IPS-NIHi7 (cell line): ENCODE measurements around the gene NXNL2.

Source experiments
- DNase-seq: peaks from one replicate; pipeline ENCODE4 v3.0.0; 2012; ENCODE audit warnings: mixed read lengths; ENCODE audit errors: extremely low spot score

Gene NXNL2

DNA sequence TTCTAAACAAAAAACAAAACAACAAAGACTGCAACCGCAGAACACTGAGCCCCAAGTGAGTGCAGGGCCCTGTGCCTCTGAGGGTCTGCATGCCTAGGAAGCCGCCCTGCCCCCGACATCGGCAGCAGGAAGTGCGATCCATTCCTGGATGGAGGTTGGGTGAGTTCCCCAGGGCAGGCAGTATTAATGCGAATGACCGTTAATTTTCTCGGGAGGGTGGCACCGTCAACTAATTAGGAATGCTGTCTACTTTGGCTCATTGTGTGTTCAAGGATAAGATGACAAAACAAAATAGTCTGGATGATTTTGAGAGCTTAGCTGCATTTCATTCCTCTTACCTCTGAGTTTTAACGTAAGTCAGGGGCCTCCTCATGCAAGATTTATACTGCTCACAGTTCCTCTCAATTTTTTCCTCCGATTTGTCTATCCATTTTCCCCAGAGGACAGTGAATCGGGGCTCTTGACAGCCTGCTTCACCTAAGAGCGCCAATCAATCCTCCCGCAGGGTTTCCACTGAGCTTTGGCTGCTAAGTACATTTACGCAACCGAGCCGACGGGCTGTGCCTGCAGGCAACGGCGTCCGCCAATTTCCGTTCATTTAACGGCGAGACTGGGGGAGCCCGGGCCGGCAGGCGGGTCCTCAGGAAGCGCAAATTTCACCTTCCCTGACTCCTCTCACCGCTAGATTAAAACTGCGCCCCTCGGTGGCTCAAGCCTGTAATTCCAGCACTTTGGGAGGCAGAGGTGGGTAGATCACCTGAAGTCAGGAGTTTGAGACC is 2.9 kb upstream of the NXNL2 start:
- DNase-seq: peak; percentile 79

DNA sequence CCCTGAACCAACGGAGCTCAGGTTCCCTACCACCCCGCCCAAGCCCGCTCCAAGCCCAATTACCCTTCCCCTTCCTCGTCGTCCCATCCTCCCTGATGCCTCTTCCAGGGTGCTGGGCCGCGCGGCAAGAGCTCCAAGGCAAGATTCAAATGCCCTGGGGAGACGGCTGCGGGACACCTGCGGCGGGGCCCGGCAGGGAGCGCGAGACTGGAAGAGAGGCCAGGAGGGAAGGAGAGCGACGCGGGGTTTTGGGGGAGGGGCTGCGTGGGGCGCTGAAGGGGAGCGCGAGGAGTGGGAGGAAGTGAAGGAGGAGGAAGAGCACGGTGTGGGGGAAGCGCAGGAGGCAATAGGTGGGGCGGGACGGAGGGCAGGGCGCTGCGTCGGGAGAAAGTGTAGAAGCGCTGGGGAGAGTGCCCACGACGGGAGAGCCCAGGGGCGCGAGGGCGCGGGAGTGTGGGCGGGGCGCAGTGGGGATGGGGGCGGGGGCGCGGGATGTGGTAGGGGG is 975 bp upstream of the NXNL2 start:
- peak; percentile 52 for DNase-seq

DNA sequence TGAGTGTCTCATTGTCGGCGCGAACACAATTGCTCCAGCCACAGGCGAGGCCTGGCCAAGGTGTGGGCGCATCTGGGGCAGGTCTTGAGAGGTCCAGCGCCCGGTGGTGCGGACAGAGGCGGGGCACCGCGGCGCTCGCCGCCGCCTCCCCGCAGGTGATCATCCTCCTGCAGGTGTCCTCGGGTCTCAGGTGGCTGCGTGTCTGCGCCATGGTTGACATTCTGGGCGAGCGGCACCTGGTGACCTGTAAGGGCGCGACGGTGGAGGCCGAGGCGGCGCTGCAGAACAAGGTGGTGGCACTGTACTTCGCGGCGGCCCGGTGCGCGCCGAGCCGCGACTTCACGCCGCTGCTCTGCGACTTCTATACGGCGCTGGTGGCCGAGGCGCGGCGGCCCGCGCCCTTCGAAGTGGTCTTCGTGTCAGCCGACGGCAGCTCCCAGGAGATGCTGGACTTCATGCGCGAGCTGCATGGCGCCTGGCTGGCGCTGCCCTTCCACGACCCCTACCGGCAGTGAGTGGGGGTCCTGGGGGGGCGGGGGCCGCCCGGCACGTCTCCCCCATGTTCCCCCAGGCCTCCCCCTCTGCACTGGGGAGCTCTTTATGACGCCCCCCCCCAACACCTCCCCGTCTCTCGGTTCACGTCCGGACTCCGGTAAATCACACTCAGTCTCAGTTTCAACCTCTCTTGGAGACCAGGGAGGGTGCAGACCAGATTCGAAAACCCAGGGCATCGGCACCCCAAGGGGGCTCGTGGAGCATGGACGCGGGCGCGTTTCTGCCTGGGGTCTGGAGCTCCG is 446 bp downstream of the NXNL2 start:
- peak; percentile 44 for DNase-seq

DNA sequence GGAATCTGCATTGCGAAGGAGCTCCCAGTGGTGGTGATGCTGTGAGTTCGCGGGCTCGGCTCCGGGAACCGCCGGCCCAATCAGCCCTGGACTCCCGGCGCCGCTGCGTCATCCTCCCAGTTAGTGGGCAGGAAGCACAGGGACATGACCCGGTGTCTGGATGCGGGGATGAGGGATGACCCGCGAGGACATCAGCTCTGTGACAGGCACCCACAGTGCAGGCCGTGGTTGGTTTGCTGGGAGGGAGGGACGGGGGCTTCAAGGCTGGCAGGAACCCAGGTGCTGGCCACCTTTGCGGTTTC is 996 bp downstream of the NXNL2 start:
- DNase-seq: no peak

DNA sequence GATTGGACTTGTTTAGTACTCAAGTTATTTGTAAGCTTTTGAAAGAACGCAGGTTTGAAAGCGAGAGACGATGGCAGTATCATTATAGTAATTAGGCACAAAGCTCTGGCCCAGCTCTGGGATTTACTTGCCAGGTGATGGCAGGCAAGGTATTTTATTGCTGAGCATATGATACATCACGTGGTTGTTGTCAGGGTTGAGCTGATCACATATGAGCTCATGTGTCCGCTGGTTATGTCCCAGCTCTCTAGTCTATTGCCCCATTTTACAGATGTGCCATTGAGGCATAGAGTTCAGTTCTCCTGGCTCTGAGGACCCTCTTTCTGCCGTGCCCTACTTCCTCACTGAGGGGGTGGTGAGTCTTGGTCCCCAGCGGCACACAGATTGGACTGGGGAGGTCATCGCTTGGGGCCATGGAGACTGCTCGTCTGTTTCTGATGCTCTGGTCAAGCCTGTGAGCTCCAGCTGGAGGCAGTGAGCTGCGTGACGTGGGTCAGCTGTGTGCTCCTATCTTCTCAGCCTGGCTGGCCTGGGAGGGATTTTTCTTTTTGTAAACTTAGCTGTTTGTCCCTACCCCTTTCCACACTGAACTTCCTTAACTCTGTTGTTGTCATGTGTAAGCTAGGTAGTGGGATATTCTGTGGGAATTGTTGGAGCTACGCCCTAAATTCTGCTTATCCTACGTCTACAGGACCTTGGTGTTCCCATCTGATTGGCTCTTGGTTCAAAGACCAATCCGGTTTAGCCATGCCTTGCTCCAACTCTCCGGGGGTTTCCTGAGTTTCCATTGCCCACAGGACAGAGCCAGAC is 2.2 kb downstream of the NXNL2 start:
- no peak for DNase-seq

DNA sequence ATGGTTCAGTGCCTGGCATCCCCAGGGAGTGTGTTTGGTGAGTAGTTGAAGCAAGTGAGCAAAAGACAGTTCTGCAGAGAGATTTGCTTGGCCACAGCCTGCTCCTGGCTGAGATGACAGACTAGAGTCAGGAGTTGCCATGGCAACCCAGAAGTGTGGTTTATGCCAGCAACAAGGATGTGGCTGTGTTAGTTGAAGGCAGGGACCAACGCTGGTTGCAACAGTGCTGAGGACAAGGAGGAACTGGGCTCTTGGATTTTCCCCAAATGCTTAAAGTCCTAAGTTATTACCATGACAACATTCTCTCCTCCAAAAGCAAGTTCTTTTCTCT is 2.7 kb downstream of the NXNL2 start:
- no peak for DNase-seq

DNA sequence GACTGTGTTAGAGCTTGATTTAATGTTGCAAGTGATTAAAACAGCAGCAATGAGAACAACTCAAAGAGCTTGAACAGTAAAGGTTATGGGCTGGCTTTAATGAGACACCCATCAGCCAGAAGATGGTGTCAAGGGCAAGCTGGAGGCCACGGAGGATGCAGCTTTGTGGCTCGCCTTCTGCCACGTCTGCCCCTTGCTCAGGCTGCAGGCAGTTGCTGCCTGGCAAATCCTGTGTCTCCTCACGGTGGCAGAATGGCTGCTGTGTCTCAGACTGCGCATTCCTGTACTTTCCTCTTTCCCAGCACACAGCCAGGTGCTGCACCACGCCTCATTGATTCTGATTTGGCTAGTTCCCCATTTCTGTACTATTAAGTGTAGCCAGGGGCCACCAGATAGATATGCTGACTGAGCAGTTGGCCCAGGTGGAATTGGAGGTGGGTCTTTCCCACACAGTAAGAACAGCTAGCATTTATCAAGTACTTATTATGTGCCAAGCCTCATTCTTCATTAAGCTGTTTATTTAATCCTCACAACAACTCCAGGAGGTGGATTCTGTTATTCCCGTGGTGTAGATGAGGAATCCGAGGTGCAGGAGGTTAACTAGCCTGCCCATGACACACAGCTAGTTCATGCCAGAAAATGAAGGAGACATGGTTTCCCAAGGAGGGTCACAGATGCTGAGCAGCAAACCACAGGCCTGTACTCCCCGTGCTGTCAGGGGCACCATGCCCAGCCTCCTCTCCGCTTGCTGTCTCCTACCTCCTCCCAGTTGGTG is 3.5 kb downstream of the NXNL2 start:
- DNase-seq: no peak

DNA sequence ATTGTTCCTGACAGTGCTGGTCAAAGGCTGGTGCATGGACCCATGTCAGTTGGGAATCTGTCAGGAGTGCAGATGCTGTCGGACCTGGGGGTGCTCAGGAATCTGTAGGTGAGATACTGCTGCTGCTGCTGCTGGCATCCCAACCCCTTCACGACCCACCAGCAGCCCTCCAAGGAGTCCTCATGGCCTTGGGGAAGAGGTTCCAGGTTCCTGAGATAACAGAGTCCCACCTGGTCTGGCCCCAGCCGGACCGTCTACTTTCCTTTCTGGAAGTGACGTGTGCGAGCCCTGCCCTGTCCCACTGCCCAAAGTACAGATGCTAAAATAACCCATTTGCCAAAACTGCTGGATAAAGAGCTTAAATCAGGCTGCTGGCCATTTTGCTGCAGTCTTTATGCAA is 4.3 kb downstream of the NXNL2 start:
- DNase-seq: no peak

DNA sequence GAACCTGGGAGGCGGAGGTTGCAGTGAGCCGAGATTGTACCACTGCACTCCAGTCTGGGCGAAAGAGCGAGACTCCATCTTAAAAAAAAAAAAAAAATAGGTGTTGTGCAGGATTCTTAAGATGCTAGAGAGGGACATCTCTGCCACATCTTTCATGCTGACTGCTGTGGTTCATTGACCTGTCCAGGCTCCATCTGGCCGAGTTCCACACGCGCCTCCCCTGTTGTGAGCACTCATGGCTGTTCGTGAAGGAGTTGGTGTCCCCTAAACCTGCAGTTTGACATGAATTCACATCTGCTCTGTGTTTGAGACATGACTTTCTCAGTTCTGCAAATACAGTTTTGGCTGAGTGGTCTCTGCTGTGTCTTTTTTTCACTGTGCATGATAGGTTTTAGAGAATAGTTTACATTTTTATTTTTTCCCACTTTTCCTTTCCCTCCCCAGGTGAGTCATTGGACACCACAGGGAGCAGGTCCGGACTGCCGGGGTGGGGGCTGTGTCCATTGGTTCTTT is 5.3 kb downstream of the NXNL2 start:
- DNase-seq: no peak

DNA sequence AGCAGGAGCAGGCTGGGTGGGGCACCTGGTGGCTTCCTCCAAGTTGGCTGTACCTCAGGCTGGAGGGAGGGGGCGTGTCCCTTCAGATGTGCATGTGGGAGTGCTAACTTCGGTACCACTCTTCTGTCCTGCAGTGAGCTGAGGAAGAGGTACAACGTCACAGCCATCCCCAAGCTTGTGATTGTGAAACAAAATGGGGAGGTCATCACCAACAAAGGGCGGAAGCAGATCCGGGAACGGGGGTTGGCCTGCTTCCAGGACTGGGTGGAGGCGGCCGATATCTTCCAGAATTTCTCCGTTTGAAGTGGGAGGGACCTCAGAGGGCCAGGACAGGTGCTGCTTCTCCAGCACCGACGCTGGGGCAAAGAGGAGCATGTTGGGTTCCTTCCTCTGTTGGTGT is 9.3 kb downstream of the NXNL2 start:
- DNase-seq: no peak

DNA sequence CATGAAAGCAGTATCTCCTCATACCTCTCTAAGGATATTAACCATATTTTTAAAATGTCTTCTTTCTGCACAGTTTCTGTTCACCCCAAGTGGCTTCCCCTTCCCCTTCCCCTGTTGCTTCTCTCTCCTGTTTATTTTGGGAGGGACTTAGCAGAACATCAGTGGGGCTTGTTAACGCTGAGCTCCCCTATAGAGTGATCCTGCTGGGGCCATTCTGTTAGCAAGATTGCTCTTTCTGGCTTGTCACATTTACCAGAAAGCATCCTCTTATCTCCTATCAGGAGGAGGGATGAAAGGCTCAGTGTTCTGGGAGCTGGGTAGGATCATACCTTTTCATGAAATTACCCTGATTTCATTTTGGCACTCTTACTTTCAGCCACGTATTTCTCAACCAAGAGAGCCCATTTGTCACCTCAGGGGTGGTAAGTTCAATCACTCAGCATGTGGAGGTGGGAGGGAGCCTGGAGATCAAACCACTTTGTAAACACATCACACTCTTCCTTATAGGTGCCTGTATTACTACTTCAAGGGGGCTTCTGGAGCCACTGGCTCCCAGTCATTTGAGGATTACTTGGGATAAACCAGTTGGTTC is 16.7 kb downstream of the NXNL2 start:
- DNase-seq: peak; percentile 52

DNA sequence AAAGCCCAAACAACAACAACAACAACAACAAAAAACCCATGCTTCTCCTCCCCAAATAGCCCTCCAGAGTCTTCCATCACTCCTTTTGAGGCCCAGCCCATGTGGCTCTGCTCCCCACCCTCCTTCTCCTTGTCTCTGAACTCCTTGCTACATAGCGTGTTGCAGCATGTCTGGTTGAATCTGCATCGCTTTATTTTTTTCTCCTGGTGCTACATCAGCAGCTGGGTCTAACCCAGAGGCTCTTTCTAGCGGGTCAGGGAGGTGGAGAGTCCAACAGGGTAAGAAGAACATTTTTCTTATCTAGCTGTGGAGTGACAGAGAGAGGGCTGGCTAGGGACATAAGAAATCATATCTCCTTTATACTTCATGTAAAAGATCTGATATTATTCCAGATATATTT is 18.4 kb downstream of the NXNL2 start:
- DNase-seq: no peak

DNA sequence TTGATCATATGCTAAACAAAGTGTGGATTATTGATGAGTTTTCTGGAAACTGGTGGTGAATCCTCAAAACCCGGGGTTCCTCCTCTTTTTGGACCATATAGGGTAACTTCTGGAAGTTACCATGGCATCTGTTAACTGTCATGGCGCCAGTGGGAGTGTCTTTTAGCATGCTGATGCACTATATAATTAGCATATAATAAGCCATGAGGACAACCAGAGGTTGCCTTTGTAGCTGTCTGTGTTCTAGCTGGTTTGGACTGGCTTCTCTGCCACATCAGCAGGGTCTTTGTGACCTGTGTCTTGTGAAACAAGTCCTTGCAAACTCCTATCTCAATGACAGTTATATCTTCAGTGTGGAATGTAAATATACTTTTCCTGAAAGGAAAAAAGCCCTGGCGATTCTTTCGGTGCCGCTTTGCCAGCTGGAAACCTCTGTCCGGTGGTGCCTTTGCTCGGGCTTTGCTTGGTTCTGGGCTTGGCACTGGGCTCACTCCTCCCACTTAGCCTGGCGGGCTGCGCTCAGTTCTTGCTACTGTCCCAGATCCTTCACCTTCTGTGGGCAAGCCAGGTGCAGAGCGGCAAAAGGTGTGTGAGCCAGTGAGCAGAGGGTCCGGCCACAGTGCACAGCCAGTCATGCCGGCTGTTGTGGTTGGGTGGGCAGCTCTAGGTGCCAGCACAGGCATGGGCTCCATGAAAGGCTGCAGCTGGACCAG is 20.4 kb downstream of the NXNL2 start:
- DNase-seq: no peak

DNA sequence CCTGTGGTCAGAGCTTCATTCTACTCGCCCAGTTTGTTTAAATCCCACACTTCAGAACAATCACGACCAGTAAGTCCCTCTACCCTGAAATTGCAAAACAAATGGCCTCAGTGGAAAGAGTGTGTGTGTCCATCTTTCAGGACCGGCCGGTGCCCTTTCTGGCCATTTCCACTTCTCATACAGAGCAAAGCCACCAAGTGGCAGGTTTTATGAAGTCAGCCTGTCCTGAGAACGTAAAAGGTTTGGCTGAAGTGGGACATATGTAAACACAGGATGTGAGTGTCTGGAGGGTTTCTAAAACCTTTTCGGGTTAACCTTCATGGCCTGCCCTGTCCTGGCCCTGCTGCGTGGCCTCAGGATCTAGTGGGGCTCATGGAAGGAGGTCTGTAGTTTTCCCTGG is 24.7 kb downstream of the NXNL2 start:
- no peak for DNase-seq

DNA sequence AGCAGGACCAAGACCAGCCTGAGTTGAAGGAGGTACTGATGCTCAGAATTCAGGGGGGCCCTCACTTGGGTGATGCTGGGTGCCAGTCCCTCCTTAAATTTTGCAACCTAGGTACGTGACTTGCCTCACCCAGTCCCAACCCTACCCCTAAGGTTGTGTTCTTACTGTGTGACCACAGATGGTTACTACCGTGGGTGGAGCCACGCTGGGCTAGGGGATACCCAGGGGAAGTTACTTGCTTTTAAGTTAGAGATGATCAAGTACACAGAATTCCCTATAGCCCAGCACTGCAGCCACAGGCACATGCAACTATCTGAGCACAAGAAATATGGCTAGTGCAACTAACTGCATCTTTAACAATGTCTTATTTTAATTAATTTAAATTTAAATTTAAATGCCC is 32.9 kb downstream of the NXNL2 start:
- no peak for DNase-seq

DNA sequence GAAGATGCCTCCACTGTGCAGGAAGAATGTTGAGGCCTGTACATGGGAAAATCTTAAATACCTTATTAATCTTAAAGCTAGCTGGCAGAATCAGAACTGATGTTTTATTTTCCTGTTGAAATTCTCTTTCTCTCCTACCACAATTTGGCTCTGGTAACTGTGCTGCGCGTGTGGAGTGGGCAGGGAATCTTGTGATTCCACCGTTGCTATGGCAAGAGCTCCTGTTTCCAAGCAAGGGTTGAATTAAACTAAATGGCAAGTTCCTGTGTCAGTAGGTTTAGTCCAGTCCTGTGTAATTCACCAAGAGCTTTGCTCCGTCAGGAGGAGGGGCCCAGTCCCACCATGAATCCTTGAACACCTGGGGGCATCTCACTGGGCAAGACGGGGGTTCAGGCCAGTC is 36.4 kb downstream of the NXNL2 start:
- no peak for DNase-seq

DNA sequence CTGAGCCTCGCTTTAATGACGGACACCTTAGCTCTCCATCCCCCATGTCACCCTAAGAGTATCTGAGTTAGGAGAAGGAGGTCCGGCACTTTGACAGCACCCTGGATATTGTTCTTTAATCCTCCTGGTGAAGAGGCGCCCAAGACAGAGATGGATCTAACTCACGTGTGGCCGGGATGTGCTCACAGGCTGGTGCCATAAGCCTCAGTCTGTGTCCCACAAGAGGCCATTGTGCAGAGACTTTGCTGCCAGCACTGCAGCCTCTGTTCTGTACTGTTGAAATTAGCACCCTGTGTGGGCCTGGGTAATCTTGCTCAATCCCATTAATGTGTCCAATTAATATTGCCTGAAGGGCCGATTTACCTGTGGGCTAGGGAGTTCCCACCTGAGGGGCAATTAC is 37.7 kb downstream of the NXNL2 start:
- DNase-seq: no peak

DNA sequence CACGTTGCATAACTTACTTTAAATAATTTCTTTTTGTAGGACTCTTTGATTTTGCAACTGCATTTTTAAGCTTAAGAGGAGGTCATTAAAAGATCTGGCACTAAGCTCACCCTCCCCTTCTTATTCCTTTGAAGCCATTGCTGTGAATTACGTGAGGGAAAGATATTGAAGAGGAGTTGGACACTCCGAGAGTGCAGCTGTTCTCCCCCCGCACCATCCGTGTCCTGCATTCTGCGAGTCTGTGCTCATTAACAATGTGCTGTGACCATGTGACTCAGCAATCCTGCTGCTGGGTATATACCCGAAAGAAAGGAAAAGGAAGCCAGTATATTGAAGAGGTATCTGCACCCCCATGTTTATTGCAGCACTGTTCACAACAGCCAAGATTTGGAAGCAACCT is 40.0 kb downstream of the NXNL2 start:
- DNase-seq: no peak

DNA sequence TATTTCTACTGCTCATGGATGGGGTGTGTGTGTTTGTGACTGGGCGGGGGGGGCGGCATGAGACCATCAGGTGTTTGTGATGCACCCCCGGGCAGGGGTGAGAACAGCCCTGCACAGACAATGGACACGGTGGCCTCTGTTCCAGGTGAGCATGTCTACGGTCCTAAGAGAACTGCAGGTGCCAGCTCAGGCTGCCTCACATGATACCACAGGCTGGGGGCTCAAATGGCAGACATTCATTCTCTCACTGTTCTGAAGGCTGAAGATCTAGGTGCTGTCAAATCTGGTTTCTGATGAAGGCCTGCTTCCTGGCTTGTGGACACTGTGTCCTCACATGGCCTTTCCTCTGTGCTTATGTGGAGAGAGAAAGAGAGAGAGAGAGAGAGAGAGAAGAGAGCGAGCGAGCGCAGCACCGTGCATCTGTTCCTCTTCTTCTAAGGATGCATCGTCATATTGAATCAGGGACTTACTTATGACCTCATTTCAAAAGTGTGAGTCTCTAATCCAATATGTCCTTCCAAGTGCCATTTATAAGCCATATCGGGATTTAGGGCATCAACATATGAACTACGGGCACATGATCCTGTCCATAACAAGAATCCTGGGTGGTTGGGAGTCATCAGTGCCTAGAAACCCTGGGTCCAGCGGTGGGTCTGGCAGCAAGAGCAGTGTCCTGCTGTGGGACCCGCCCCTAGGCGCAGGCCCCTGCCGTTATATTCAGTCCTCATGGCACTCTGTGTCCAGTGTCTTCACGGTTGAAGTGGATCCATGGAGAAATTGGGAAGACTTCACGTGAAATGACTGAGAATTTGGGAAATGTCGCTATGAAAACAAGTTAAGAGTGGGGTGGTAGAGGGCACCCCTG is 42.5 kb downstream of the NXNL2 start:
- no peak for DNase-seq
